Measurements from ENCODE around the gene SELENOP. TPM values are rescaled to one million over a fixed set of nuclear protein-coding genes. Genes with fewer than 3 reads are reported as not detected.

The SELENOP gene
- polyA plus RNA-seq, 1 experiment, result 2.0 TPM

DNA sequence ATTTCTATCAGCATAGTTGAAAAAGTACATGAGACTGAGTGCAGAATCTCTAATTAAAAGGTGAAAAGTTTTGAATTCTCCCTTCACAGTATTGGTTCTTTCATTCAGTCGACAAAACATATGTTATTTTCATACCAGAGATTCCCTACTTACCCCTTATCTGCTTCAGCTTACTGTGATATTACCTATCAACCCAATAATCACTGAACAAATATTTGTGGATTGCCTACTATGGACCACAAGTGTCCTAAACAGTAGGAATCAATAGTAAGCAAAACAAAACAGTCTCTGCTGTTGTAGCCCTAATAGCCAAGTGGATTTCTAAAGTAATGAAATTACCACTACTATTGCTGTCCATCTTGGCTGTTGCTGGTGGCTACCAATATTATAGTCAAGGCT, 43.6 kb downstream of the SELENOP start:
- no peak for DNase-seq (ENCODE audit: low read depth, low spot score)
- TF ChIP-seq, protein P1, sequence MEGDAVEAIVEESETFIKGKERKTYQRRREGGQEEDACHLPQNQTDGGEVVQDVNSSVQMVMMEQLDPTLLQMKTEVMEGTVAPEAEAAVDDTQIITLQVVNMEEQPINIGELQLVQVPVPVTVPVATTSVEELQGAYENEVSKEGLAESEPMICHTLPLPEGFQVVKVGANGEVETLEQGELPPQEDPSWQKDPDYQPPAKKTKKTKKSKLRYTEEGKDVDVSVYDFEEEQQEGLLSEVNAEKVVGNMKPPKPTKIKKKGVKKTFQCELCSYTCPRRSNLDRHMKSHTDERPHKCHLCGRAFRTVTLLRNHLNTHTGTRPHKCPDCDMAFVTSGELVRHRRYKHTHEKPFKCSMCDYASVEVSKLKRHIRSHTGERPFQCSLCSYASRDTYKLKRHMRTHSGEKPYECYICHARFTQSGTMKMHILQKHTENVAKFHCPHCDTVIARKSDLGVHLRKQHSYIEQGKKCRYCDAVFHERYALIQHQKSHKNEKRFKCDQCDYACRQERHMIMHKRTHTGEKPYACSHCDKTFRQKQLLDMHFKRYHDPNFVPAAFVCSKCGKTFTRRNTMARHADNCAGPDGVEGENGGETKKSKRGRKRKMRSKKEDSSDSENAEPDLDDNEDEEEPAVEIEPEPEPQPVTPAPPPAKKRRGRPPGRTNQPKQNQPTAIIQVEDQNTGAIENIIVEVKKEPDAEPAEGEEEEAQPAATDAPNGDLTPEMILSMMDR (IDR thresholded peaks at IDR 0.05; ENCODE audit: low read depth, low read length), result no peak
- ChIA-PET POLR2A (no interaction called here), CTCF (interaction anchor here (1.0 to 1.5 kb wide), 14 partner anchors 9 to 913 kb away, joined by 3 to 18 read pairs (median 6); partner anchors contain the start of genes GHR and SELENOP)
- H3K9me3 ChIP-seq (ENCODE audit: control insufficient read depth, insufficient read depth, low read length), result no peaks in the 10 kb centered on the region
- no peaks in the 10 kb centered on the region for H3K27me3 ChIP-seq (ENCODE audit: control insufficient read depth, insufficient read depth, low read length)
- H3K27ac ChIP-seq (ENCODE audit: low read depth, low read length), result no peak overlapping the region
- H3K4me3 ChIP-seq (ENCODE audit: low read depth, low read length), result no peak overlapping the region

DNA sequence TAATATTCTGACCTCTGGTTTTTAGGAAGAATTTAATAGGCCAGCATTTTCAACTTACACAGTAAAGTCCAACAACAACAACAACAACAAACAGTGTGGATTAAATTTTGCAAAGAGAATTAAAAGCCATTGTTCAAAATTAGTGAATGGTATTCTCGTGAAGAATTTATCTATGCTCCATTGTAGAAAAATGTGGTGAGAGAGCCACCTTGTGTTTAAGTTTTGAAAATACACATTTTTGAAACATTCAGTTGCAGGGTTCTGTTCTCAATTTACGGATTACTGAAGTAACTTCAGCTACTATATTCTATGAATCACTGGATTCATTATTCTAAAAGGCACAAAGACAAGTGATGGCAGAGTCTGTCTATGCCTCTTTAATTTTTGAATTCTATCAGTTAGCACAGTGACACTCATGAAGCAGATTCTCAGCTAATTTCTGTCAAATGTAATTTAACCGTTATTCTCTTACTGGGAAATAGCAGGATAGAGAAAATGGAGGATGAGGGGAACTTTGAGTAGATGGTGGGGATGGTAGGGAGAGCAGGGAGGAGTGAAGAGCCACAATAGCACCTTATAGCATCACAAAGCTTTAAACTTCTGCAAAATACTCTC, 44.1 kb downstream of the SELENOP start:
- POLR2A ChIA-PET, result no interaction called here

DNA sequence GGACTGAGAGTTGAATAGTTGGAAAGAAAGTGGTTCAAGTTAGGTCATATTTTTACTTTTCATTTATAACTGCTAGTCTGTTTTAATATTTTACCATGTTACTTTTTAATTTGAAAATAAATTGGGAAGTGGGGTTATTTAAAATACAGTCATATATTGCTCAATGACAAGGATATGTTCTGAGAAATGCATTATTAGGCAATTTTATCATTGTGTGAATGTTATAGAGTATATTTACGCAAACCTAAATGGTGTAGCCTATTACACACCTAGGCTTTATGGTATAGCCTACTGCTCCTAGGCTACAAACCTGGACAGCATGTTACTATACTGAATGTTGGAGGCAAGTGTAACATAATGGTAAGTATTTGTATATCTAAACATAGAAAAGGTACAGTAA, 49.9 kb downstream of the SELENOP start:
- H3K4me3 ChIP-seq (ENCODE audit: low read depth, low read length), result no peak overlapping the region
- no peaks in the 10 kb centered on the region for H3K27me3 ChIP-seq (ENCODE audit: control insufficient read depth, insufficient read depth, low read length)
- ChIA-PET POLR2A (no interaction called here), CTCF (interaction anchor here (1.2 kb wide), 1 partner anchor 757 kb away, joined by 3 read pairs; no protein-coding TSS in a partner anchor)
- no peak overlapping the region for H3K27ac ChIP-seq (ENCODE audit: low read depth, low read length)
- TF ChIP-seq, protein P1 (IDR thresholded peaks at IDR 0.05; ENCODE audit: low read depth, low read length), result no peak
- no peak for DNase-seq (ENCODE audit: low read depth, low spot score)
- no peaks in the 10 kb centered on the region for H3K9me3 ChIP-seq (ENCODE audit: control insufficient read depth, insufficient read depth, low read length)

More for the DNA sequence above, 44.1 kb downstream of the SELENOP start:
- no peaks in the 10 kb centered on the region for H3K9me3 ChIP-seq (ENCODE audit: control insufficient read depth, insufficient read depth, low read length)
- no peak overlapping the region for H3K4me3 ChIP-seq (ENCODE audit: low read depth, low read length)
- CTCF ChIA-PET, result interaction anchor here (0.6 to 1.5 kb wide), 23 partner anchors 9 to 913 kb away, joined by 3 to 18 read pairs (median 4); partner anchors contain the start of genes CCDC152, GHR, RIMOC1 and SELENOP
- H3K27ac ChIP-seq (ENCODE audit: low read depth, low read length), result no peak overlapping the region
- H3K27me3 ChIP-seq (ENCODE audit: control insufficient read depth, insufficient read depth, low read length), result no peaks in the 10 kb centered on the region
- no peak for DNase-seq (ENCODE audit: low read depth, low spot score)
- TF ChIP-seq, protein P1 (IDR thresholded peaks at IDR 0.05; ENCODE audit: low read depth, low read length), result peak; percentile 51

DNA sequence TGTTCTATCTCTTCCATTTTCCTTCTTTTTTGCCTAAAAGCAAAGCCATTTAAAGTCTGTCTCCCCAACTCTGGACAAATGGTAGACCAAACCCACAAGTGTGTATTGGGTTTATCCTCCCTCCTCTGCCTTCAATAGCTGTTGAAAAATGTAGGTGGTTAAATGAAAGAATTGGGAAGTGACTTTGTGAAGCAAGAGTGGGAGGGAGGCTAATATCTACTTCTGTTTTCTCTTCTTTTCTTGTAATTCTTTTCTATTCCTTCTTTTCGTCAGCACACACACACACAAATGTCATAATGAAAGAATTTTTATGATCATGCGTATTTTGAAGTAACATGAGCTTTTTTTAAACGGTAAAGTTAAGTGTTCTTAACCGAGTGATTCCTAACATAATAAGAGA, 51.3 kb downstream of the SELENOP start:
- no peaks in the 10 kb centered on the region for H3K27me3 ChIP-seq (ENCODE audit: control insufficient read depth, insufficient read depth, low read length)
- TF ChIP-seq, protein P1 (IDR thresholded peaks at IDR 0.05; ENCODE audit: low read depth, low read length), result no peak
- ChIA-PET POLR2A (no interaction called here), CTCF (interaction anchor here (0.7 to 1.2 kb wide), 2 partner anchors 724 to 755 kb away, joined by 3 read pairs; partner anchors contain the start of gene TMEM267)
- DNase-seq (ENCODE audit: low read depth, low spot score), result no peak
- no peaks in the 10 kb centered on the region for H3K9me3 ChIP-seq (ENCODE audit: control insufficient read depth, insufficient read depth, low read length)
- H3K4me3 ChIP-seq (ENCODE audit: low read depth, low read length), result no peak overlapping the region
- H3K27ac ChIP-seq (ENCODE audit: low read depth, low read length), result no peak overlapping the region

DNA sequence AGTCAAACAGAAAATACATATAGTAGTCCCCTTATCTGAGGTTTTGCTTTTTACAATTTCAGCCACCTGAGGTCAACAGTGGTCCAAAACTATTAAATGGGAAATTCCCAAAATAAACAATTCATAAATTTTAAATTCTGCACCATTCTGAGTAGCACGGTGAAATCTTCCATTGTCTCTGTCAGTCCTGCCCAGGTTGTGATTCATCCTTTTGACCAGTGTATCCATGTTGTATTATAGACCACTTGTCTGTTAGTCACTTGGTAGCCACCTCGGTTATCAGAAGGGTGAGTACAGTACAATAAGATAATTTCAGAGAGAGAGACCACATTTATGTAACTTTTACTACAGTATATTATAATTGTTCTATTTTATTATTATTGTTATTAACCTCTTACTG, 52.2 kb downstream of the SELENOP start:
- no peak overlapping the region for H3K27ac ChIP-seq (ENCODE audit: low read depth, low read length)
- no peak for DNase-seq (ENCODE audit: low read depth, low spot score)
- no peak overlapping the region for H3K4me3 ChIP-seq (ENCODE audit: low read depth, low read length)
- TF ChIP-seq, protein P1 (IDR thresholded peaks at IDR 0.05; ENCODE audit: low read depth, low read length), result no peak
- no peaks in the 10 kb centered on the region for H3K27me3 ChIP-seq (ENCODE audit: control insufficient read depth, insufficient read depth, low read length)
- no peaks in the 10 kb centered on the region for H3K9me3 ChIP-seq (ENCODE audit: control insufficient read depth, insufficient read depth, low read length)
- ChIA-PET POLR2A (no interaction called here), CTCF (interaction anchor here (0.7 to 1.0 kb wide), 2 partner anchors 14 to 725 kb away, joined by 3 read pairs; partner anchors contain the start of gene TMEM267)
